ENCODE results near the gene DSG2.

DSG2 gene

GRCh38 chr18:31578126-31578525 lies 80.1 kb downstream of the DSG2 start:
- no peak overlapping the region for H3K27ac ChIP-seq
- TF ChIP-seq CTCF (IDR thresholded peaks at IDR 0.05) (no peak), ZFX (IDR thresholded peaks at IDR 0.05; ENCODE audit: borderline replicate concordance) (no peak)

- TF ChIP-seq ZFX (IDR thresholded peaks at IDR 0.05; ENCODE audit: borderline replicate concordance) = no peak
- no peak for TF ChIP-seq CTCF (IDR thresholded peaks at IDR 0.05)
Observed at GRCh38 chr18:31579375-31579774, 81.4 kb downstream of the DSG2 start.

GRCh38 chr18:31581498-31582197 lies 83.7 kb downstream of the DSG2 start:
- H3K27ac ChIP-seq = no peak overlapping the region
- TF ChIP-seq ZFX (IDR thresholded peaks at IDR 0.05; ENCODE audit: borderline replicate concordance) = no peak
- no peak for TF ChIP-seq CTCF (IDR thresholded peaks at IDR 0.05)

More at GRCh38 chr18:31579375-31579774, 81.4 kb downstream of the DSG2 start:
- no peak overlapping the region for H3K27ac ChIP-seq

GRCh38 chr18:31583185-31583854 lies 85.3 kb downstream of the DSG2 start:
- TF ChIP-seq CTCF (IDR thresholded peaks at IDR 0.05) (no peak), ZFX (IDR thresholded peaks at IDR 0.05; ENCODE audit: borderline replicate concordance) (no peak)
- no peak overlapping the region for H3K27ac ChIP-seq

GRCh38 chr18:31585991-31586390 lies 88.0 kb downstream of the DSG2 start:
- TF ChIP-seq ZFX (IDR thresholded peaks at IDR 0.05; ENCODE audit: borderline replicate concordance) = no peak
- no peak for TF ChIP-seq CTCF (IDR thresholded peaks at IDR 0.05)
- no peak overlapping the region for H3K27ac ChIP-seq

- H3K27ac ChIP-seq = no peak overlapping the region
- TF ChIP-seq ZFX (IDR thresholded peaks at IDR 0.05; ENCODE audit: borderline replicate concordance) (no peak), CTCF (IDR thresholded peaks at IDR 0.05) (no peak)
Observed at GRCh38 chr18:31586616-31587015, 88.6 kb downstream of the DSG2 start.

- no peak overlapping the region for H3K27ac ChIP-seq
- TF ChIP-seq CTCF (IDR thresholded peaks at IDR 0.05) (no peak), ZFX (IDR thresholded peaks at IDR 0.05; ENCODE audit: borderline replicate concordance) (no peak)
Observed at GRCh38 chr18:31587529-31587928, 89.6 kb downstream of the DSG2 start.

Data from 22Rv1 (cell line).